ENCODE measurements around the gene TSHR. TPM values are rescaled to one million over a fixed set of nuclear protein-coding genes. Genes with fewer than 3 reads are reported as not detected.

Gene TSHR
- total RNA-seq, 1 donor from 2014 or later: not detected

GRCh38 chr14:80978403-80978802 lies 23.0 kb downstream of the TSHR start:
- no peaks in the 10 kb centered on the region for H3K36me3 Mint-ChIP-seq
- Histone ChIP-seq H4K20me1 (ENCODE audit: low read depth) (no peaks in the 10 kb centered on the region), H3K79me2 (ENCODE audit: low read depth) (no peaks in the 10 kb centered on the region), H3K9ac (no peak overlapping the region), H2AFZ (replicated peaks) (no peak overlapping the region), H3K4me2 (no peak overlapping the region), H3K4me3 (no peak overlapping the region), H3K36me3 (no peaks in the 10 kb centered on the region), H3F3A (ENCODE audit: low read depth) (no peaks in the 10 kb centered on the region), H3K27me3 (no peaks in the 10 kb centered on the region), H3K4me1 (no peaks in the 10 kb centered on the region), H3K27ac (no peak overlapping the region), H3K9me3 (ENCODE audit: low read depth) (no peaks in the 10 kb centered on the region)
- no peak overlapping the region for H3K4me3 Mint-ChIP-seq
- H3K9me3 Mint-ChIP-seq: no peaks in the 10 kb centered on the region
- H3K27me3 Mint-ChIP-seq (ENCODE audit: insufficient read depth, low read depth): peaks cover 3% of the 10 kb centered on the region
- DNase-seq (ENCODE audit: low spot score): no peak
- TF ChIP-seq EZH2phosphoT487 (IDR thresholded peaks at IDR 0.05): no peak
- TF ChIP-seq, protein P1, sequence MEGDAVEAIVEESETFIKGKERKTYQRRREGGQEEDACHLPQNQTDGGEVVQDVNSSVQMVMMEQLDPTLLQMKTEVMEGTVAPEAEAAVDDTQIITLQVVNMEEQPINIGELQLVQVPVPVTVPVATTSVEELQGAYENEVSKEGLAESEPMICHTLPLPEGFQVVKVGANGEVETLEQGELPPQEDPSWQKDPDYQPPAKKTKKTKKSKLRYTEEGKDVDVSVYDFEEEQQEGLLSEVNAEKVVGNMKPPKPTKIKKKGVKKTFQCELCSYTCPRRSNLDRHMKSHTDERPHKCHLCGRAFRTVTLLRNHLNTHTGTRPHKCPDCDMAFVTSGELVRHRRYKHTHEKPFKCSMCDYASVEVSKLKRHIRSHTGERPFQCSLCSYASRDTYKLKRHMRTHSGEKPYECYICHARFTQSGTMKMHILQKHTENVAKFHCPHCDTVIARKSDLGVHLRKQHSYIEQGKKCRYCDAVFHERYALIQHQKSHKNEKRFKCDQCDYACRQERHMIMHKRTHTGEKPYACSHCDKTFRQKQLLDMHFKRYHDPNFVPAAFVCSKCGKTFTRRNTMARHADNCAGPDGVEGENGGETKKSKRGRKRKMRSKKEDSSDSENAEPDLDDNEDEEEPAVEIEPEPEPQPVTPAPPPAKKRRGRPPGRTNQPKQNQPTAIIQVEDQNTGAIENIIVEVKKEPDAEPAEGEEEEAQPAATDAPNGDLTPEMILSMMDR (IDR thresholded peaks at IDR 0.05): no peak
- TF ChIP-seq EZH2 (IDR thresholded peaks at IDR 0.05): no peak
- peaks cover 14% of the 10 kb centered on the region for H3K4me1 Mint-ChIP-seq
- no peak overlapping the region for H3K27ac Mint-ChIP-seq

DNA sequence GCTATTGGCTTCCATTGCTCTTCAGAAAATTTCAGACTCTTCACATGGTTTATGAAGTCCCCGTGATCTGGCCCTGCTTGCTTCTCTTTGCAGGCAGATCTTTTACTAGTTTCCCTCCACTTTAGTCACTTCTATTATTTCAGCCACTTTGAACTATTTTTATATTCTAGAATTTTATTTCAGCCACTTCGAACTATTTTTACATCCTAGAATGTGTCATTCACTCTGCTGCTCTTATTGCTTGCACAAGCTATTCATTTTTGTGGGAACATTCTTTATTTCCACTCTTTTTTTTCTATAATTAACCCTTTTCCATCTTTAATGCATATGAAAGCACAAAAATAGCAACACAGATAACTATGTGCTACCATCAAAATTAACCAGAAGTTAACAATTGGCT lies 24.5 kb downstream of the TSHR start:
- Histone ChIP-seq H3K27me3 (no peaks in the 10 kb centered on the region), H3F3A (ENCODE audit: low read depth) (no peaks in the 10 kb centered on the region), H3K4me2 (no peak overlapping the region), H3K4me1 (no peaks in the 10 kb centered on the region), H3K36me3 (no peaks in the 10 kb centered on the region), H3K9ac (no peak overlapping the region), H3K27ac (no peak overlapping the region), H3K4me3 (no peak overlapping the region), H3K79me2 (ENCODE audit: low read depth) (no peaks in the 10 kb centered on the region), H2AFZ (replicated peaks) (no peak overlapping the region), H3K9me3 (ENCODE audit: low read depth) (no peaks in the 10 kb centered on the region), H4K20me1 (ENCODE audit: low read depth) (no peaks in the 10 kb centered on the region)
- no peak for DNase-seq (ENCODE audit: low spot score)
- TF ChIP-seq EZH2 (IDR thresholded peaks at IDR 0.05) (no peak), EZH2phosphoT487 (IDR thresholded peaks at IDR 0.05) (no peak)
- TF ChIP-seq, protein P1 (IDR thresholded peaks at IDR 0.05): no peak
- H3K4me1 Mint-ChIP-seq: peaks cover 7% of the 10 kb centered on the region
- H3K9me3 Mint-ChIP-seq: no peaks in the 10 kb centered on the region
- no peak overlapping the region for H3K4me3 Mint-ChIP-seq
- no peak overlapping the region for H3K27ac Mint-ChIP-seq
- H3K27me3 Mint-ChIP-seq (ENCODE audit: insufficient read depth, low read depth): peaks cover 3% of the 10 kb centered on the region
- H3K36me3 Mint-ChIP-seq: no peaks in the 10 kb centered on the region

GRCh38 chr14:80981156-80981555 lies 25.7 kb downstream of the TSHR start:
- no peaks in the 10 kb centered on the region for H4K20me1 ChIP-seq (ENCODE audit: low read depth)
- H3K27ac ChIP-seq: no peak overlapping the region
- no peaks in the 10 kb centered on the region for H3F3A ChIP-seq (ENCODE audit: low read depth)
- no peaks in the 10 kb centered on the region for H3K36me3 ChIP-seq
- Mint-ChIP-seq H3K27ac (no peak overlapping the region), H3K36me3 (no peaks in the 10 kb centered on the region), H3K27me3 (ENCODE audit: insufficient read depth, low read depth) (no peaks in the 10 kb centered on the region), H3K4me3 (no peak overlapping the region), H3K4me1 (peaks cover 7% of the 10 kb centered on the region), H3K9me3 (no peaks in the 10 kb centered on the region)
- no peaks in the 10 kb centered on the region for H3K4me1 ChIP-seq
- DNase-seq (ENCODE audit: low spot score): no peak
- no peak overlapping the region for H3K4me2 ChIP-seq
- no peaks in the 10 kb centered on the region for H3K9me3 ChIP-seq (ENCODE audit: low read depth)
- H3K4me3 ChIP-seq: no peak overlapping the region
- no peak overlapping the region for H2AFZ ChIP-seq (replicated peaks)
- H3K79me2 ChIP-seq (ENCODE audit: low read depth): no peaks in the 10 kb centered on the region
- no peak overlapping the region for H3K9ac ChIP-seq
- TF ChIP-seq, protein P1 (IDR thresholded peaks at IDR 0.05): no peak
- TF ChIP-seq EZH2 (IDR thresholded peaks at IDR 0.05): no peak
- TF ChIP-seq EZH2phosphoT487 (IDR thresholded peaks at IDR 0.05): no peak
- H3K27me3 ChIP-seq: no peaks in the 10 kb centered on the region
